HepG2 (cell line): ENCODE results near the gene DENND2D. TPM values are rescaled to one million over a fixed set of nuclear protein-coding genes. Genes with fewer than 3 reads are reported as not detected.

Source experiments
- ARNTL ChIP-seq: sonication (generic); formaldehyde crosslinking; IDR thresholded peaks from 2 replicates; pipeline ENCODE4 v1.4.0; 2020; ENCODE audit warnings: mild to moderate bottlenecking, missing genetic modification reagents
- DNMT3B ChIP-seq: conservative IDR thresholded peaks from 2 replicates; pipeline ENCODE4 v1.6.1; 2016; ENCODE audit warnings: missing biosample characterization, control low read depth
- FOSL2 ChIP-seq: sonication (generic); formaldehyde crosslinking; IDR thresholded peaks from 2 replicates; pipeline ENCODE4 v1.4.0; 2020; ENCODE audit warnings: missing genetic modification reagents
- HCFC1 ChIP-seq: fragments of 150-350 bp; IDR thresholded peaks from 2 replicates; pipeline ENCODE4 v1.6.1; 2014; ENCODE audit warnings: low read depth, low read length
- HNRNPLL ChIP-seq: fragments of 200-400 bp; formaldehyde crosslinking; IDR thresholded peaks from 2 replicates; pipeline ENCODE4 v1.6.1; 2017; ENCODE audit warnings: mild to moderate bottlenecking, low read depth, low read length; ENCODE audit not compliant: poor library complexity, severe bottlenecking
- MTF1 ChIP-seq: sonication (generic); formaldehyde crosslinking; IDR thresholded peaks from 2 replicates; pipeline ENCODE4 v1.5.0; 2020; ENCODE audit warnings: missing genetic modification reagents
- NFYB ChIP-seq: sonication (generic); formaldehyde crosslinking; IDR thresholded peaks from 2 replicates; pipeline ENCODE4 v1.4.0; 2020; ENCODE audit warnings: missing genetic modification reagents
- RXRA ChIP-seq: sonication (generic); formaldehyde crosslinking; IDR thresholded peaks from 2 replicates; pipeline ENCODE4 v1.5.1; 2020; ENCODE audit warnings: missing genetic modification reagents
- SIN3A ChIP-seq: IDR thresholded peaks from 2 replicates; pipeline ENCODE4 v1.6.1; 2011; ENCODE audit warnings: low read depth, mild to moderate bottlenecking, control low read depth, low read length, borderline replicate concordance
- SMAD3 ChIP-seq: sonication (generic); formaldehyde crosslinking; IDR thresholded peaks from 2 replicates; pipeline ENCODE4 v1.4.0; 2020; ENCODE audit warnings: missing genetic modification reagents
- ZNF143 ChIP-seq: sonication (generic); formaldehyde crosslinking; IDR thresholded peaks from 2 replicates; pipeline ENCODE4 v1.4.0; 2020; ENCODE audit warnings: missing genetic modification reagents
- ZNF263 ChIP-seq: sonication (generic); formaldehyde crosslinking; IDR thresholded peaks from 2 replicates; pipeline ENCODE4 v1.4.0; 2020; ENCODE audit warnings: missing genetic modification reagents
- ZNF441 ChIP-seq: sonication (generic); formaldehyde crosslinking; IDR thresholded peaks from 2 replicates; pipeline ENCODE4 v1.7.0; 2021; ENCODE audit warnings: missing genetic modification reagents, borderline replicate concordance
- ZNF747 ChIP-seq: sonication (generic); formaldehyde crosslinking; IDR thresholded peaks from 2 replicates; pipeline ENCODE4 v1.8.1; 2023; ENCODE audit warnings: missing genetic modification reagents, mild to moderate bottlenecking, borderline replicate concordance
- polyA plus RNA-seq, 8 experiments: library from polyadenylated mRNA; depleted of rRNA in 3 of 8; stranded (reverse) in 7 of 8; unstranded in 1 of 8; fragments of >200 nt; fragmentation: Illumina TruSeq in 4 of 8; extraction: Trizol in 4 of 8; gene quantifications; 2 replicates each; pipeline versions ENCODE4 v1.2.1 to v1.2.3, GENCODE V29; 2011 to 2016; ENCODE audit warnings: low read depth in 4 of 8, missing spikeins in 1 of 8, mixed read lengths in 1 of 8; ENCODE audit not compliant: insufficient read depth in 1 of 8
- total RNA-seq, 5 experiments: library from RNA; depleted of rRNA; stranded (reverse); fragments of >200 nt; fragmentation: Illumina TruSeq; extraction: Trizol; gene quantifications; 2 replicates each; pipeline ENCODE4 v1.2.3, GENCODE V29; 2016; ENCODE audit warnings: low read depth in 1 of 5
- TF ChIP-seq, protein P1 (sequence below): sonication (generic); formaldehyde crosslinking; IDR thresholded peaks from 2 replicates; pipeline ENCODE4 v1.4.0; 2020; ENCODE audit warnings: missing genetic modification reagents
- TF ChIP-seq, protein P2 (sequence below): IDR thresholded peaks from 2 replicates; pipeline ENCODE4 v1.6.1; 2016
- TF ChIP-seq, protein P3 (sequence below): sonication (generic); formaldehyde crosslinking; IDR thresholded peaks from 2 replicates; pipeline ENCODE4 v1.4.0; 2020; ENCODE audit warnings: missing genetic modification reagents, mild to moderate bottlenecking, borderline replicate concordance
- TF ChIP-seq, protein P4 (sequence below): sonication (generic); formaldehyde crosslinking; IDR thresholded peaks from 2 replicates; pipeline ENCODE4 v1.4.0; 2020; ENCODE audit warnings: mild to moderate bottlenecking, missing genetic modification reagents

DENND2D gene
- total and polyA plus RNA-seq, 2 of the 13 experiments (the other 11 are each of a cell fraction or from before 2014, with no cell fraction given), result 0.04 TPM; not detected in 1

DNA sequence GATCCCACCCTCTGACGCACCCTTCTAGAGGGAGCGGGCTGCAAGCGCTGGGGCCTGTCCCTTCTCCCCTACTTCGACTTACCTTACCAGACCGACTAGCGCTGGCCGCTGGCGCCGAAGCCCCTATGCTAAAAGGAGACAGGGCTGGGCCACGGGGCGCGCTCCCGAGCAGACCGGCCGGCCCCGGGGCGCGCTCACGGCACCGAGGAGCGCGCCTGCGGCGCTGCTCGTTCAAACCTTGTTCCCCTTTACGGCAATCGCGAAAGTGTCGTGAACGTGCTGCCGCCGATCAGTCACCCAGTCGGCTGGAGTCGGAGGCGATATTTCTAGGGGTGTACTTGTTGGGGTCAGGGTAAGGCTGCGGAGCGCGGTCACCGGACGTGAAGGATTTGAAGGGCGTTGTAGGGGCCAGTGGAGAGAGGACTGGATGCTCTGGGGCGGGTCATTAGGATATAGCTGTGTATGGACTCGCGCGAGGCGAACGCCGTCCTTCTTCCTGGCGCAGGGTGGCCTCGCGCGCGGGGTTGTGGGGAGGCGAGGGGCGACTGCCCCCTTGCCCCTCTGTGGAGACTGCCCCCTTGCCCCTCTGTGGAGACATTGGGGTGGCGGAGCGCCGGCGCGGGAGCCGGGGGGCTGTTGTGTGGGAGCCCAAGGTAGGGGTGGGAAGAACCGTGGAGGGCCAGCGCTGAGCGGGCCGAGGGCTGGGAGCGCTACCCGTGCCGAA is 60.3 kb downstream of the DENND2D start, which contains the start of the genes CEPT1 and DRAM2 (continued):
- TF ChIP-seq, protein P1, sequence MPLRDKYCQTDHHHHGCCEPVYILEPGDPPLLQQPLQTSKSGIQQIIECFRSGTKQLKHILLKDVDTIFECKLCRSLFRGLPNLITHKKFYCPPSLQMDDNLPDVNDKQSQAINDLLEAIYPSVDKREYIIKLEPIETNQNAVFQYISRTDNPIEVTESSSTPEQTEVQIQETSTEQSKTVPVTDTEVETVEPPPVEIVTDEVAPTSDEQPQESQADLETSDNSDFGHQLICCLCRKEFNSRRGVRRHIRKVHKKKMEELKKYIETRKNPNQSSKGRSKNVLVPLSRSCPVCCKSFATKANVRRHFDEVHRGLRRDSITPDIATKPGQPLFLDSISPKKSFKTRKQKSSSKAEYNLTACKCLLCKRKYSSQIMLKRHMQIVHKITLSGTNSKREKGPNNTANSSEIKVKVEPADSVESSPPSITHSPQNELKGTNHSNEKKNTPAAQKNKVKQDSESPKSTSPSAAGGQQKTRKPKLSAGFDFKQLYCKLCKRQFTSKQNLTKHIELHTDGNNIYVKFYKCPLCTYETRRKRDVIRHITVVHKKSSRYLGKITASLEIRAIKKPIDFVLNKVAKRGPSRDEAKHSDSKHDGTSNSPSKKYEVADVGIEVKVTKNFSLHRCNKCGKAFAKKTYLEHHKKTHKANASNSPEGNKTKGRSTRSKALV, result 0 out of 2 replicates have a peak, but pooled peaks have one; percentile 25
- TF ChIP-seq RXRA (CRISPR knock-in tag) (peak; percentile 72), ZNF747 (CRISPR knock-in tag) (peak; percentile 80; the same call in 1 of the 2 replicates), HCFC1 (0 out of 2 replicates have a peak, but pooled peaks have one; percentile 29), NFYB (CRISPR knock-in tag) (peak; percentile 35; the same call in 1 of the 2 replicates), ZNF441 (CRISPR knock-in tag) (peak; percentile 96), HNRNPLL (peak; percentile 81), ZNF263 (no peak), ARNTL (no peak), ZNF143 (CRISPR knock-in tag) (peak; percentile 79), FOSL2 (CRISPR knock-in tag) (peak; percentile 2), MTF1 (0 out of 2 replicates have a peak, but pooled peaks have one; percentile 54), DNMT3B (CRISPR knock-in tag) (no peak), SIN3A (no peak), SMAD3 (CRISPR knock-in tag) (peak; percentile 63; the same call in 1 of the 2 replicates)
- TF ChIP-seq, protein P2, sequence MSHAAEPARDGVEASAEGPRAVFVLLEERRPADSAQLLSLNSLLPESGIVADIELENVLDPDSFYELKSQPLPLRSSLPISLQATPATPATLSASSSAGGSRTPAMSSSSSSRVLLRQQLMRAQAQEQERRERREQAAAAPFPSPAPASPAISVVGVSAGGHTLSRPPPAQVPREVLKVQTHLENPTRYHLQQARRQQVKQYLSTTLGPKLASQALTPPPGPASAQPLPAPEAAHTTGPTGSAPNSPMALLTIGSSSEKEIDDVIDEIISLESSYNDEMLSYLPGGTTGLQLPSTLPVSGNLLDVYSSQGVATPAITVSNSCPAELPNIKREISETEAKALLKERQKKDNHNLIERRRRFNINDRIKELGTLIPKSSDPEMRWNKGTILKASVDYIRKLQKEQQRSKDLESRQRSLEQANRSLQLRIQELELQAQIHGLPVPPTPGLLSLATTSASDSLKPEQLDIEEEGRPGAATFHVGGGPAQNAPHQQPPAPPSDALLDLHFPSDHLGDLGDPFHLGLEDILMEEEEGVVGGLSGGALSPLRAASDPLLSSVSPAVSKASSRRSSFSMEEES, result no peak
- TF ChIP-seq, protein P3, sequence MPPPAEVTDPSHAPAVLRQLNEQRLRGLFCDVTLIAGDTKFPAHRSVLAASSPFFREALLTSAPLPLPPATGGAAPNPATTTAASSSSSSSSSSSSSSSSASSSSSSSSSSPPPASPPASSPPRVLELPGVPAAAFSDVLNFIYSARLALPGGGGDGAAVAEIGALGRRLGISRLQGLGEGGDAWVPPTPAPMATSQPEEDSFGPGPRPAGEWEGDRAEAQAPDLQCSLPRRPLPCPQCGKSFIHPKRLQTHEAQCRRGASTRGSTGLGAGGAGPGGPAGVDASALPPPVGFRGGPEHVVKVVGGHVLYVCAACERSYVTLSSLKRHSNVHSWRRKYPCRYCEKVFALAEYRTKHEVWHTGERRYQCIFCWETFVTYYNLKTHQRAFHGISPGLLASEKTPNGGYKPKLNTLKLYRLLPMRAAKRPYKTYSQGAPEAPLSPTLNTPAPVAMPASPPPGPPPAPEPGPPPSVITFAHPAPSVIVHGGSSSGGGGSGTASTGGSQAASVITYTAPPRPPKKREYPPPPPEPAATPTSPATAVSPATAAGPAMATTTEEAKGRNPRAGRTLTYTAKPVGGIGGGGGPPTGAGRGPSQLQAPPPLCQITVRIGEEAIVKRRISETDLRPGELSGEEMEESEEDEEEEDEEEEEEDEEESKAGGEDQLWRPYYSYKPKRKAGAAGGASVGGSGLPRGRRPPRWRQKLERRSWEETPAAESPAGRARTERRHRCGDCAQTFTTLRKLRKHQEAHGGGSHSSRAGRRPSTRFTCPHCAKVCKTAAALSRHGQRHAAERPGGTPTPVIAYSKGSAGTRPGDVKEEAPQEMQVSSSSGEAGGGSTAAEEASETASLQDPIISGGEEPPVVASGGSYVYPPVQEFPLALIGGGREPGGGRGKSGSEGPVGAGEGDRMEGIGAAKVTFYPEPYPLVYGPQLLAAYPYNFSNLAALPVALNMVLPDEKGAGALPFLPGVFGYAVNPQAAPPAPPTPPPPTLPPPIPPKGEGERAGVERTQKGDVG, result no peak
- TF ChIP-seq, protein P4, sequence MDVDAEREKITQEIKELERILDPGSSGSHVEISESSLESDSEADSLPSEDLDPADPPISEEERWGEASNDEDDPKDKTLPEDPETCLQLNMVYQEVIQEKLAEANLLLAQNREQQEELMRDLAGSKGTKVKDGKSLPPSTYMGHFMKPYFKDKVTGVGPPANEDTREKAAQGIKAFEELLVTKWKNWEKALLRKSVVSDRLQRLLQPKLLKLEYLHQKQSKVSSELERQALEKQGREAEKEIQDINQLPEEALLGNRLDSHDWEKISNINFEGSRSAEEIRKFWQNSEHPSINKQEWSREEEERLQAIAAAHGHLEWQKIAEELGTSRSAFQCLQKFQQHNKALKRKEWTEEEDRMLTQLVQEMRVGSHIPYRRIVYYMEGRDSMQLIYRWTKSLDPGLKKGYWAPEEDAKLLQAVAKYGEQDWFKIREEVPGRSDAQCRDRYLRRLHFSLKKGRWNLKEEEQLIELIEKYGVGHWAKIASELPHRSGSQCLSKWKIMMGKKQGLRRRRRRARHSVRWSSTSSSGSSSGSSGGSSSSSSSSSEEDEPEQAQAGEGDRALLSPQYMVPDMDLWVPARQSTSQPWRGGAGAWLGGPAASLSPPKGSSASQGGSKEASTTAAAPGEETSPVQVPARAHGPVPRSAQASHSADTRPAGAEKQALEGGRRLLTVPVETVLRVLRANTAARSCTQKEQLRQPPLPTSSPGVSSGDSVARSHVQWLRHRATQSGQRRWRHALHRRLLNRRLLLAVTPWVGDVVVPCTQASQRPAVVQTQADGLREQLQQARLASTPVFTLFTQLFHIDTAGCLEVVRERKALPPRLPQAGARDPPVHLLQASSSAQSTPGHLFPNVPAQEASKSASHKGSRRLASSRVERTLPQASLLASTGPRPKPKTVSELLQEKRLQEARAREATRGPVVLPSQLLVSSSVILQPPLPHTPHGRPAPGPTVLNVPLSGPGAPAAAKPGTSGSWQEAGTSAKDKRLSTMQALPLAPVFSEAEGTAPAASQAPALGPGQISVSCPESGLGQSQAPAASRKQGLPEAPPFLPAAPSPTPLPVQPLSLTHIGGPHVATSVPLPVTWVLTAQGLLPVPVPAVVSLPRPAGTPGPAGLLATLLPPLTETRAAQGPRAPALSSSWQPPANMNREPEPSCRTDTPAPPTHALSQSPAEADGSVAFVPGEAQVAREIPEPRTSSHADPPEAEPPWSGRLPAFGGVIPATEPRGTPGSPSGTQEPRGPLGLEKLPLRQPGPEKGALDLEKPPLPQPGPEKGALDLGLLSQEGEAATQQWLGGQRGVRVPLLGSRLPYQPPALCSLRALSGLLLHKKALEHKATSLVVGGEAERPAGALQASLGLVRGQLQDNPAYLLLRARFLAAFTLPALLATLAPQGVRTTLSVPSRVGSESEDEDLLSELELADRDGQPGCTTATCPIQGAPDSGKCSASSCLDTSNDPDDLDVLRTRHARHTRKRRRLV (CRISPR knock-in tag), result peak; percentile 26; the same call in 1 of the 2 replicates
